Measurements from ENCODE around the gene ENAH. TPM values are rescaled to one million over a fixed set of nuclear protein-coding genes. Genes with fewer than 3 reads are reported as not detected.

ENAH gene
- total and polyA plus RNA-seq, 2 donors (not counting 1 experiment from before 2014, with no cell fraction given), result 85.0 to 210 TPM

DNA sequence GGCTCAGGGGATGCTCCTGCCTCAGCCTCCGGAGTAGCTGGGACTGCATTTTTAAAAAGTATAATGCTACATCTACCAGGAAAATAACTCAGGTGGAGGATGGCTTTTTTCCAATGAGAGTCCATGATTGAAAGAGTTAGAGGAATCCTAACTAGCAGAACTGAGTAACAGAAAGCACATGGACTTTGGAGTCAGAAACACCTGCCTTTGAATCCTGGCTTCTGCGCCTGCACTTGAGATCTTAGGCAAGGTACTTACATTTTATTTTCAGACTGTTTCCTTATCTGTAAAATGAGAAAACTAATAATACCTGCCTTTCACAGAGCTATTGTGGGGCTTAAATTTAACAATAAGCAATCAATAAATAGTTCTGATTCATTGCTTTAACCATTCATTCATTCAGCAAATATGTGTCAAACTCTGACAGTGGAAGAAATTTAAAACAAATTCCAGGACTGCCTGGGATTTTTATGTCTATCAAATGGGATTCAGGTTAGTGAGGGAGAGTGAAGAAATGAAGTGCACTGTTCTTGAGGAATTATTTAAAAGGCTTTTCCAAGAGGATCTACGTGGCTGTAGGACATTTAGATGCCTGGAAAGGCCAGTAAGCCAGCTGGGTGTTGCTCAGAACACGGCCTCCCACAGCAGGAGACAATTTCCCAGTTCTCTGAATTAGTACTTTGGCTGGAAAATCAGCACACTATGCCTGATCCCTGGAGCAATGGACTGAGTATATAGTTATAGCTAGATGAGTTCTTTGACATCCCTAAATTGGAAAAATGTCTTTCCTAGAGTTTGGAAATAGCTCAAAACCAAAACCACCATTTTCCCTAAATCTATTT lies 212.3 kb downstream of the ENAH start:
- H3K27me3 ChIP-seq (ENCODE audit: control insufficient read depth, insufficient read depth, low read length), result peaks cover 2% of the 10 kb centered on the region
- H3K27ac ChIP-seq (ENCODE audit: insufficient read depth, low read length), result no peak overlapping the region
- no peak overlapping the region for H3K4me2 ChIP-seq (ENCODE audit: extremely low read depth, insufficient read depth, low read length)
- no peak for TF ChIP-seq EZH2 (IDR thresholded peaks at IDR 0.05; ENCODE audit: low read length, missing control alignments)
- TF ChIP-seq, protein P1, sequence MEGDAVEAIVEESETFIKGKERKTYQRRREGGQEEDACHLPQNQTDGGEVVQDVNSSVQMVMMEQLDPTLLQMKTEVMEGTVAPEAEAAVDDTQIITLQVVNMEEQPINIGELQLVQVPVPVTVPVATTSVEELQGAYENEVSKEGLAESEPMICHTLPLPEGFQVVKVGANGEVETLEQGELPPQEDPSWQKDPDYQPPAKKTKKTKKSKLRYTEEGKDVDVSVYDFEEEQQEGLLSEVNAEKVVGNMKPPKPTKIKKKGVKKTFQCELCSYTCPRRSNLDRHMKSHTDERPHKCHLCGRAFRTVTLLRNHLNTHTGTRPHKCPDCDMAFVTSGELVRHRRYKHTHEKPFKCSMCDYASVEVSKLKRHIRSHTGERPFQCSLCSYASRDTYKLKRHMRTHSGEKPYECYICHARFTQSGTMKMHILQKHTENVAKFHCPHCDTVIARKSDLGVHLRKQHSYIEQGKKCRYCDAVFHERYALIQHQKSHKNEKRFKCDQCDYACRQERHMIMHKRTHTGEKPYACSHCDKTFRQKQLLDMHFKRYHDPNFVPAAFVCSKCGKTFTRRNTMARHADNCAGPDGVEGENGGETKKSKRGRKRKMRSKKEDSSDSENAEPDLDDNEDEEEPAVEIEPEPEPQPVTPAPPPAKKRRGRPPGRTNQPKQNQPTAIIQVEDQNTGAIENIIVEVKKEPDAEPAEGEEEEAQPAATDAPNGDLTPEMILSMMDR (conservative IDR thresholded peaks at IDR 0.05 in 1 of 2, IDR thresholded peaks at IDR 0.05 in 1 of 2; ENCODE audit: low read depth in 1 of 2, low read length in 2 of 2), result no peak
- no peak overlapping the region for H3K9ac ChIP-seq (ENCODE audit: insufficient read depth, low read length)
- H2AFZ ChIP-seq (ENCODE audit: low read length), result no peak overlapping the region
- no peaks in the 10 kb centered on the region for H3K9me3 ChIP-seq (ENCODE audit: control insufficient read depth, insufficient read depth, low read depth, low read length)
- no peak overlapping the region for H3K4me3 ChIP-seq (replicated peaks in 1 of 4; ENCODE audit: control extremely low read depth in 1 of 4, insufficient read depth in 1 of 4, low read depth in 3 of 4, low read length in 4 of 4)
- DNase-seq (ENCODE audit: low read depth in 2 of 2), result no peak
- no peaks in the 10 kb centered on the region for H3K79me2 ChIP-seq (ENCODE audit: control insufficient read depth, insufficient read depth, low read length)
- H4K20me1 ChIP-seq (ENCODE audit: control insufficient read depth, extremely low read depth, insufficient read depth, low read length), result no peaks in the 10 kb centered on the region
- H3K36me3 ChIP-seq (ENCODE audit: control insufficient read depth, insufficient read depth, low read length), result no peaks in the 10 kb centered on the region
- peaks cover 6% of the 10 kb centered on the region for H3K4me1 ChIP-seq (ENCODE audit: control insufficient read depth, extremely low read depth, insufficient read depth, low read length)

- Histone ChIP-seq H3K4me1 (ENCODE audit: control insufficient read depth, extremely low read depth, insufficient read depth, low read length) (no peaks in the 10 kb centered on the region), H3K4me3 (replicated peaks in 1 of 4; ENCODE audit: control extremely low read depth in 1 of 4, insufficient read depth in 1 of 4, low read depth in 3 of 4, low read length in 4 of 4) (no peak overlapping the region), H3K36me3 (ENCODE audit: control insufficient read depth, insufficient read depth, low read length) (no peaks in the 10 kb centered on the region), H3K27ac (ENCODE audit: insufficient read depth, low read length) (no peak overlapping the region), H3K27me3 (ENCODE audit: control insufficient read depth, insufficient read depth, low read length) (peaks cover 2% of the 10 kb centered on the region), H3K4me2 (ENCODE audit: extremely low read depth, insufficient read depth, low read length) (no peak overlapping the region), H4K20me1 (ENCODE audit: control insufficient read depth, extremely low read depth, insufficient read depth, low read length) (no peaks in the 10 kb centered on the region), H3K79me2 (ENCODE audit: control insufficient read depth, insufficient read depth, low read length) (no peaks in the 10 kb centered on the region), H2AFZ (ENCODE audit: low read length) (no peak overlapping the region), H3K9me3 (ENCODE audit: control insufficient read depth, insufficient read depth, low read depth, low read length) (no peaks in the 10 kb centered on the region), H3K9ac (ENCODE audit: insufficient read depth, low read length) (no peak overlapping the region)
- DNase-seq (ENCODE audit: low read depth in 2 of 2), result peak; percentile 42 to 57
- TF ChIP-seq, protein P1 (conservative IDR thresholded peaks at IDR 0.05 in 1 of 2, IDR thresholded peaks at IDR 0.05 in 1 of 2; ENCODE audit: low read depth in 1 of 2, low read length in 2 of 2), result peak; percentile 51 to 72
- TF ChIP-seq EZH2 (IDR thresholded peaks at IDR 0.05; ENCODE audit: low read length, missing control alignments), result no peak
Measured at GRCh38 chr1:225437710-225438437, 215.0 kb downstream of the ENAH start.

Other genes starting within 250 kb of the ENAH start
- 33.9 and 39.5 TPM in 2 replicates for gene LBR, start 225.1 kb downstream of the ENAH start, total RNA-seq
- gene LBR, start 225.1 kb downstream of the ENAH start, polyA plus RNA-seq, result 34.1 and 39.0 TPM in 2 replicates
- gene SRP9, start 124.7 kb upstream of the ENAH start, total RNA-seq, result 159 and 202 TPM in 2 replicates
- 442 and 452 TPM in 2 replicates for gene SRP9, start 124.7 kb upstream of the ENAH start, polyA plus RNA-seq
- 42.1 and 44.3 TPM in 2 replicates for gene EPHX1, start 157.0 kb upstream of the ENAH start, total RNA-seq
- gene EPHX1, start 157.0 kb upstream of the ENAH start, polyA plus RNA-seq, result 39.1 and 57.8 TPM in 2 replicates
- 16.2 and 24.1 TPM in 2 replicates for gene TMEM63A, start 229.3 kb upstream of the ENAH start, total RNA-seq
- 14.1 and 14.5 TPM in 2 replicates for gene TMEM63A, start 229.3 kb upstream of the ENAH start, polyA plus RNA-seq
- 0.26 TPM in 1 of 2 replicates, not detected in the other for gene LEFTY1, start 236.0 kb upstream of the ENAH start, total RNA-seq
- gene LEFTY1, start 236.0 kb upstream of the ENAH start, polyA plus RNA-seq, result not detected in 2 replicates

Data from fibroblast of lung (primary cell).